HepG2 (cell line): ENCODE data around the gene TPST2.

Experiments used
- CBX5 ChIP-seq: sonication (generic); formaldehyde crosslinking; IDR thresholded peaks from 2 replicates; pipeline ENCODE4 v1.4.0; 2020; ENCODE audit warnings: missing genetic modification reagents, borderline replicate concordance
- CHD2 ChIP-seq: IDR thresholded peaks from 2 replicates; pipeline ENCODE4 v1.6.1; 2011; ENCODE audit warnings: low read depth, low read length, improper control_type of control experiment
- CTCF ChIP-seq: sonication (generic); formaldehyde crosslinking; IDR thresholded peaks from 2 replicates; pipeline ENCODE4 v1.5.0; 2020; ENCODE audit warnings: mild to moderate bottlenecking, missing genetic modification reagents, moderate library complexity
- DPF2 ChIP-seq: sonication (generic); formaldehyde crosslinking; IDR thresholded peaks from 2 replicates; pipeline ENCODE4 v1.4.0; 2020; ENCODE audit warnings: mild to moderate bottlenecking, low read depth, missing genetic modification reagents, borderline replicate concordance
- ELK4 ChIP-seq: sonication (generic); formaldehyde crosslinking; IDR thresholded peaks from 2 replicates; pipeline ENCODE4 v1.9.0; 2021; ENCODE audit warnings: missing genetic modification reagents, borderline replicate concordance
- HIVEP1 ChIP-seq: sonication (generic); formaldehyde crosslinking; IDR thresholded peaks from 2 replicates; pipeline ENCODE4 v1.4.0; 2020; ENCODE audit warnings: mild to moderate bottlenecking, missing genetic modification reagents
- IRX3 ChIP-seq: sonication (generic); formaldehyde crosslinking; IDR thresholded peaks from 2 replicates; pipeline ENCODE4 v1.8.1; 2023; ENCODE audit warnings: mild to moderate bottlenecking, low read depth, missing genetic modification reagents, borderline replicate concordance
- SRF ChIP-seq: IDR thresholded peaks from 2 replicates; pipeline ENCODE4 v1.6.1; 2011; ENCODE audit warnings: mild to moderate bottlenecking, low read depth, low read length, moderate library complexity
- ZBTB4 ChIP-seq: sonication (generic); formaldehyde crosslinking; IDR thresholded peaks from 2 replicates; pipeline ENCODE4 v1.4.0; 2020; ENCODE audit warnings: missing genetic modification reagents, mild to moderate bottlenecking, borderline replicate concordance
- ZBTB40 ChIP-seq, 2 experiments: fragments of 450-650 bp in 1 of 2; sonication (generic) in 1 of 2; formaldehyde crosslinking in 1 of 2; IDR thresholded peaks; 2 replicates each; pipeline versions ENCODE4 v1.6.1 to v1.8.0; 2016 to 2022; ENCODE audit warnings: antibody characterized with exemption in 1 of 2, mild to moderate bottlenecking in 1 of 2, missing genetic modification reagents in 1 of 2
- ZNF276 ChIP-seq: sonication (generic); formaldehyde crosslinking; IDR thresholded peaks from 2 replicates; pipeline ENCODE4 v1.4.0; 2020; ENCODE audit warnings: mild to moderate bottlenecking, low read depth, missing genetic modification reagents

GRCh38 chr22:26514419-26515161 lies 75.3 kb downstream of the TPST2 start:
- no peak for TF ChIP-seq DPF2
- no peak for TF ChIP-seq SRF
- TF ChIP-seq ELK4 (CRISPR knock-in tag), result no peak
- no peak for TF ChIP-seq ZBTB4 (CRISPR knock-in tag)
- no peak for TF ChIP-seq HIVEP1
- TF ChIP-seq CTCF (CRISPR knock-in tag), result no peak
- TF ChIP-seq CHD2, result no peak
- TF ChIP-seq CBX5 (CRISPR knock-in tag), result no peak
- TF ChIP-seq ZBTB40 (IDR thresholded peaks at IDR 0.05), result no peak
- no peak for TF ChIP-seq ZBTB40 (CRISPR knock-in tag; IDR thresholded peaks at IDR 0.05)
- TF ChIP-seq ZNF276, result no peak
- TF ChIP-seq IRX3 (CRISPR knock-in tag), result no peak
